Measurements from ENCODE around the gene MACO1. TPM values are rescaled to one million over a fixed set of nuclear protein-coding genes. Genes with fewer than 3 reads are reported as not detected.

MACO1 gene
- polyA plus RNA-seq, 1 donor (not counting 4 experiments of a cell fraction or from before 2014, with no cell fraction given): 8.1 TPM

DNA sequence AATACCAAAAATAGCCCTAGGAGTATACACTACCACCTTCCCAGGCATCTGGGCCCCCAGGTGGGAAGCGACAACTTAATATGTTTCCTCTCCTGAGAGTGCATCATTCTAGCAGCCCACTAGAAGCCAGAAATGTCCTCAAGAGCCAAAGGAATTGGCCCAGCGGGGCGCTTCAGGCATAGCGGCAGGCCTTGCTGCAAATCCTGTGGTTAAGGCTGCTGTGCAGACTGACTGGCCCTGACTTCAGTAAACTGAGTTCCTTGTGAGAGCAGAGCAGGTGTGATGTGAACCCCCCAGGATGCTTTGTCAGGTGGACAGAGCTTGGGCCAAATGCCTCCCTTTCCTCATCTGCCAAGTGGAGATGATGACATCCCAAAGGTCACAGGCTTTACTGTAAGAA, 83.0 kb downstream of the MACO1 start:
- TF ChIP-seq EZH2 (IDR thresholded peaks at IDR 0.05; ENCODE audit: low read length): no peak
- TF ChIP-seq, protein P1, sequence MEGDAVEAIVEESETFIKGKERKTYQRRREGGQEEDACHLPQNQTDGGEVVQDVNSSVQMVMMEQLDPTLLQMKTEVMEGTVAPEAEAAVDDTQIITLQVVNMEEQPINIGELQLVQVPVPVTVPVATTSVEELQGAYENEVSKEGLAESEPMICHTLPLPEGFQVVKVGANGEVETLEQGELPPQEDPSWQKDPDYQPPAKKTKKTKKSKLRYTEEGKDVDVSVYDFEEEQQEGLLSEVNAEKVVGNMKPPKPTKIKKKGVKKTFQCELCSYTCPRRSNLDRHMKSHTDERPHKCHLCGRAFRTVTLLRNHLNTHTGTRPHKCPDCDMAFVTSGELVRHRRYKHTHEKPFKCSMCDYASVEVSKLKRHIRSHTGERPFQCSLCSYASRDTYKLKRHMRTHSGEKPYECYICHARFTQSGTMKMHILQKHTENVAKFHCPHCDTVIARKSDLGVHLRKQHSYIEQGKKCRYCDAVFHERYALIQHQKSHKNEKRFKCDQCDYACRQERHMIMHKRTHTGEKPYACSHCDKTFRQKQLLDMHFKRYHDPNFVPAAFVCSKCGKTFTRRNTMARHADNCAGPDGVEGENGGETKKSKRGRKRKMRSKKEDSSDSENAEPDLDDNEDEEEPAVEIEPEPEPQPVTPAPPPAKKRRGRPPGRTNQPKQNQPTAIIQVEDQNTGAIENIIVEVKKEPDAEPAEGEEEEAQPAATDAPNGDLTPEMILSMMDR (optimal IDR thresholded peaks at IDR 0.05 in 1 of 3, IDR thresholded peaks at IDR 0.05 in 1 of 3, conservative IDR thresholded peaks at IDR 0.05 in 1 of 3; ENCODE audit: extremely low read depth in 1 of 3, insufficient read depth in 2 of 3, low read length in 3 of 3): no peak
- DNase-seq (ENCODE audit: low read depth, low spot score): no peak
- Histone ChIP-seq H3K27me3 (ENCODE audit: control insufficient read depth, extremely low read depth, insufficient read depth, low read length) (no peaks in the 10 kb centered on the region), H3K9me1 (ENCODE audit: control insufficient read depth, extremely low read depth, insufficient read depth, low read length) (no peaks in the 10 kb centered on the region), H3K9me3 (ENCODE audit: control insufficient read depth, low read depth, low read length) (no peaks in the 10 kb centered on the region), H3K36me3 (ENCODE audit: control insufficient read depth in 2 of 2, extremely low read depth in 1 of 2, insufficient read depth in 2 of 2, low read length in 2 of 2) (no peaks in the 10 kb centered on the region), H3K4me1 (ENCODE audit: control insufficient read depth, extremely low read depth, insufficient read depth, low read length) (no peaks in the 10 kb centered on the region), H3K9ac (ENCODE audit: control insufficient read depth, extremely low read depth, insufficient read depth, low read length) (no peak overlapping the region), H4K20me1 (ENCODE audit: control insufficient read depth, extremely low read depth, insufficient read depth, low read length) (no peaks in the 10 kb centered on the region), H2AFZ (ENCODE audit: control insufficient read depth, low read length) (no peak overlapping the region), H3K4me3 (ENCODE audit: control insufficient read depth in 2 of 3, extremely low read depth in 1 of 3, insufficient read depth in 2 of 3, low read depth in 1 of 3, low read length in 3 of 3) (no peak overlapping the region), H3K4me2 (ENCODE audit: control insufficient read depth, extremely low read depth, insufficient read depth, low read depth, low read length) (no peak overlapping the region), H3K79me2 (ENCODE audit: control insufficient read depth, insufficient read depth, low read length) (no peaks in the 10 kb centered on the region), H3K27ac (ENCODE audit: control insufficient read depth, insufficient read depth, low read length) (no peak overlapping the region)
- FAIRE-seq: no peak
- dilution Hi-C loops (cut with MboI; ENCODE audit: extremely low pct_ligation_motif_present, low sequenced_read_pairs): no loop called here

DNA sequence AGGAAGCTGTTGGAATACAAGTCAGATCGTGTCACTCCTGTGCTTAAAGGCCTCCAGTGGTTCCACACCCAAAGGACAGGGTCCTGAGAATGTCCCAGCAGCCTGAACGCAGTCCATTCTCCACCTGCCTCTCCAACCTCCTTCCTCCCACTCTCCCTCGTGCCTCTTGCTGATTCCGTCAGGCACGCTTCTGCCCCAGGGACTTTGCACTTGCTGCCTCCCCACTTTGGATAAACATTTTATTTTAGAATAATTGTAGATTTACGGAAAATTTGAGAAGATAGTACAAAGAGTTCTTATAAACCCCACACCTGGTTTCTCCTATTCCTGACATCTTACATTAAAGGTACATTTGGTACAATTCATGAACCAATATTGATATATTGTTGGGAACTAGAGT, 84.3 kb downstream of the MACO1 start:
- Histone ChIP-seq H4K20me1 (ENCODE audit: control insufficient read depth, extremely low read depth, insufficient read depth, low read length) (no peaks in the 10 kb centered on the region), H3K27ac (ENCODE audit: control insufficient read depth, insufficient read depth, low read length) (no peak overlapping the region), H3K9me1 (ENCODE audit: control insufficient read depth, extremely low read depth, insufficient read depth, low read length) (no peaks in the 10 kb centered on the region), H3K36me3 (ENCODE audit: control insufficient read depth in 2 of 2, extremely low read depth in 1 of 2, insufficient read depth in 2 of 2, low read length in 2 of 2) (no peaks in the 10 kb centered on the region), H3K27me3 (ENCODE audit: control insufficient read depth, extremely low read depth, insufficient read depth, low read length) (no peaks in the 10 kb centered on the region), H3K4me3 (ENCODE audit: control insufficient read depth in 2 of 3, extremely low read depth in 1 of 3, insufficient read depth in 2 of 3, low read depth in 1 of 3, low read length in 3 of 3) (no peak overlapping the region), H3K9ac (ENCODE audit: control insufficient read depth, extremely low read depth, insufficient read depth, low read length) (no peak overlapping the region), H3K79me2 (ENCODE audit: control insufficient read depth, insufficient read depth, low read length) (no peaks in the 10 kb centered on the region), H3K4me1 (ENCODE audit: control insufficient read depth, extremely low read depth, insufficient read depth, low read length) (no peaks in the 10 kb centered on the region), H3K4me2 (ENCODE audit: control insufficient read depth, extremely low read depth, insufficient read depth, low read depth, low read length) (no peak overlapping the region), H3K9me3 (ENCODE audit: control insufficient read depth, low read depth, low read length) (no peaks in the 10 kb centered on the region), H2AFZ (ENCODE audit: control insufficient read depth, low read length) (no peak overlapping the region)
- dilution Hi-C loops (cut with MboI; ENCODE audit: extremely low pct_ligation_motif_present, low sequenced_read_pairs): no loop called here
- no peak for DNase-seq (ENCODE audit: low read depth, low spot score)
- no peak for FAIRE-seq
- TF ChIP-seq EZH2 (IDR thresholded peaks at IDR 0.05; ENCODE audit: low read length): no peak
- TF ChIP-seq, protein P1 (optimal IDR thresholded peaks at IDR 0.05 in 1 of 3, IDR thresholded peaks at IDR 0.05 in 1 of 3, conservative IDR thresholded peaks at IDR 0.05 in 1 of 3; ENCODE audit: extremely low read depth in 1 of 3, insufficient read depth in 2 of 3, low read length in 3 of 3): no peak
